Umbilical cord (tissue), 1 donor: Measurements from ENCODE around the gene JADE2. TPM values are rescaled to one million over a fixed set of nuclear protein-coding genes. Genes with fewer than 3 reads are reported as not detected.

Experiments
- total RNA-seq: library from RNA; depleted of rRNA; stranded (reverse); fragments of >200 nt; gene quantifications from one replicate; pipeline ENCODE4 v1.2.3, GENCODE V29; 2014; ENCODE audit warnings: low replicate concordance; ENCODE audit not compliant: insufficient read depth

Gene JADE2
- total RNA-seq, 1 donor from 2014 or later = 22.4 TPM

Other genes starting within 250 kb of the JADE2 start
- gene CDKL3, start 158.5 kb upstream of the JADE2 start, total RNA-seq = 5.3 TPM
- gene UBE2B, start 154.1 kb upstream of the JADE2 start, total RNA-seq = 79.0 TPM
- gene CDKN2AIPNL, start 113.8 kb upstream of the JADE2 start, total RNA-seq = 29.1 TPM
- gene SAR1B, start 107.2 kb downstream of the JADE2 start, total RNA-seq = 44.3 TPM
- 34.2 TPM for gene SEC24A, start 123.1 kb downstream of the JADE2 start, total RNA-seq
- 31.1 TPM for gene CAMLG, start 212.9 kb downstream of the JADE2 start, total RNA-seq
- 32.5 TPM for gene DDX46, start 233.1 kb downstream of the JADE2 start, total RNA-seq